B cell (primary cell): ENCODE measurements around the gene SLC2A11. TPM values are rescaled to one million over a fixed set of nuclear protein-coding genes. Genes with fewer than 3 reads are reported as not detected.

Experiments
- ATAC-seq: fragments of 200-7000 bp; cut with Tn5 transposase; one replicate; pipeline ENCODE4 v1.10.0; 2021; ENCODE audit warnings: low read depth, mild to moderate bottlenecking, moderate number of reproducible peaks, moderate library complexity
- CTCF ChIA-PET: fragments of 350-600 bp; sonication (Branson Sonifier 250); formaldehyde crosslinking; loops from one replicate; lab custom pipeline; 2021; ENCODE audit warnings: antibody characterized with exemption, inconsistent platforms; lab: Charles Lee
- POLR2A ChIA-PET: fragments of 350-600 bp; sonication (Branson Sonifier 250); formaldehyde crosslinking; loops from one replicate; lab custom pipeline; 2021; ENCODE audit warnings: antibody characterized with exemption; lab: Charles Lee
- DNase-seq: peaks from one replicate; pipeline ENCODE4 v3.0.0; 2013
- H2AFZ ChIP-seq: 2 replicates; pipeline ENCODE4 v1.6.1; 2012; ENCODE audit warnings: mild to moderate bottlenecking, low read depth, low read length; ENCODE audit not compliant: insufficient read depth, poor library complexity, severe bottlenecking
- H3K27ac ChIP-seq, 2 donors: 1 replicate in 1 of 2; 2 replicates in 1 of 2; pipeline ENCODE4 v1.5.1; 2012 to 2013; ENCODE audit warnings: low read length in 2 of 2, mild to moderate bottlenecking in 2 of 2, moderate library complexity in 1 of 2
- H3K27me3 ChIP-seq, 4 experiments: fragments of 200-600 bp in 1 of 4; sonication (generic) in 1 of 4; replicated peaks in 1 of 4; 1 replicate in 2 of 4; 2 replicates in 2 of 4; pipeline versions ENCODE4 v1.6.1 to v1.7.0; 2013 to 2016; ENCODE audit warnings: low read length in 3 of 4, mild to moderate bottlenecking in 2 of 4, mixed read lengths in 1 of 4, moderate library complexity in 1 of 4; ENCODE audit not compliant: insufficient read depth in 4 of 4, control insufficient read depth in 3 of 4; ENCODE audit errors: control extremely low read depth in 1 of 4
- H3K36me3 ChIP-seq, 2 experiments: replicated peaks in 1 of 2; 1 replicate in 1 of 2; 2 replicates in 1 of 2; pipeline versions ENCODE4 v1.6.1 to v1.7.1; 2013; ENCODE audit warnings: low read length in 1 of 2; ENCODE audit not compliant: insufficient read depth in 2 of 2, control insufficient read depth in 1 of 2; ENCODE audit errors: control extremely low read depth in 1 of 2, extremely low read depth in 1 of 2
- H3K4me1 ChIP-seq, 2 donors: fragments of 200-600 bp in 1 of 2; sonication (generic) in 1 of 2; 1 replicate in 1 of 2; 2 replicates in 1 of 2; pipeline versions ENCODE4 v1.5.1 to v1.6.1; 2013 to 2017; ENCODE audit warnings: low read length in 2 of 2; ENCODE audit not compliant: control insufficient read depth in 2 of 2, insufficient read depth in 2 of 2
- H3K4me2 ChIP-seq: replicated peaks from 2 replicates; pipeline ENCODE3; 2012; ENCODE audit warnings: mild to moderate bottlenecking, low read depth, low read length; ENCODE audit not compliant: poor library complexity, severe bottlenecking
- H3K4me3 ChIP-seq, 5 experiments: fragments of 200-600 bp in 1 of 5; sonication (generic) in 1 of 5; 1 replicate in 3 of 5; 2 replicates in 2 of 5; pipeline versions ENCODE4 v1.5.1 to v1.7.0; 2011 to 2016; ENCODE audit warnings: low read length in 4 of 5, mild to moderate bottlenecking in 4 of 5, low read depth in 2 of 5, control low read depth in 1 of 5, moderate library complexity in 1 of 5; ENCODE audit not compliant: insufficient read depth in 1 of 5; ENCODE audit errors: control extremely low read depth in 1 of 5, extremely low read depth in 1 of 5
- H3K79me2 ChIP-seq: fragments of 200-600 bp; sonication (generic); one replicate; pipeline ENCODE4 v1.6.0; 2016; ENCODE audit warnings: low read length; ENCODE audit not compliant: control insufficient read depth, insufficient read depth
- H3K9ac ChIP-seq: fragments of 200-600 bp; sonication (generic); 2 replicates; pipeline ENCODE4 v1.6.1; 2017; ENCODE audit warnings: mild to moderate bottlenecking, low read length, moderate library complexity
- H3K9me3 ChIP-seq, 3 donors: one replicate each; pipeline versions ENCODE4 v1.6.1 to v1.7.1; 2013; ENCODE audit warnings: low read length in 2 of 3; ENCODE audit not compliant: control insufficient read depth in 2 of 3, insufficient read depth in 1 of 3; ENCODE audit errors: control extremely low read depth in 1 of 3
- H4K20me1 ChIP-seq: 2 replicates; pipeline ENCODE4 v1.6.0; 2012; ENCODE audit warnings: mild to moderate bottlenecking, low read length; ENCODE audit not compliant: insufficient read depth, control insufficient read depth, poor library complexity, severe bottlenecking
- H3K27ac Mint-ChIP-seq: one replicate; pipeline ENCODE4 v1.8.0; 2021; ENCODE audit warnings: mixed read lengths
- H3K27me3 Mint-ChIP-seq: one replicate; pipeline ENCODE4 v1.8.0; 2021; ENCODE audit warnings: mixed read lengths
- H3K4me1 Mint-ChIP-seq: one replicate; pipeline ENCODE4 v1.8.0; 2021; ENCODE audit warnings: mixed read lengths
- H3K4me3 Mint-ChIP-seq: one replicate; pipeline ENCODE4 v1.8.0; 2021; ENCODE audit warnings: mixed read lengths
- H3K9me3 Mint-ChIP-seq: one replicate; pipeline ENCODE4 v1.8.0; 2022; ENCODE audit warnings: mixed read lengths; ENCODE audit not compliant: insufficient read depth
- EZH2 ChIP-seq: IDR thresholded peaks from 2 replicates; pipeline ENCODE4 v1.6.1; 2012; ENCODE audit warnings: borderline replicate concordance, low read depth, mild to moderate bottlenecking, moderate library complexity, low read length; ENCODE audit not compliant: insufficient read depth, poor library complexity, severe bottlenecking
- WGBS: methylation state at CpG from one replicate; pipeline ENCODE4 v1.1.5; 2013; ENCODE audit warnings: missing lambda C conversion rate; ENCODE audit not compliant: insufficient coverage; 5-methylcytosine and 5-hydroxymethylcytosine counted together
- intact Hi-C: fragments of 100-400 bp; cut with micrococcal nuclease; formaldehyde crosslinking; loops from one replicate; pipeline ENCODE4 v1.10.0; 2022
- polyA plus RNA-seq: library from polyadenylated mRNA; depleted of rRNA; stranded (reverse); fragments of >200 nt; gene quantifications from 2 replicates; pipeline ENCODE4 v1.2.3, GENCODE V29; 2012
- total RNA-seq, 2 donors: library from RNA; stranded (reverse); fragments of 120-200 nt in 1 of 2; gene quantifications; 1 replicate in 1 of 2; 2 replicates in 1 of 2; pipeline versions ENCODE4 v1.2.3 to v1.2.4, GENCODE V29; 2013 to 2022
- TF ChIP-seq, protein P1 (sequence below): fragments of 200-600 bp; IDR thresholded peaks from one replicate; pipeline ENCODE4 v1.8.0; 2022; ENCODE audit warnings: antibody characterized with exemption, mild to moderate bottlenecking

The SLC2A11 gene
- total and polyA plus RNA-seq, 2 donors (not counting 1 experiment from before 2014, with no cell fraction given) = 38.6 to 54.3 TPM

DNA sequence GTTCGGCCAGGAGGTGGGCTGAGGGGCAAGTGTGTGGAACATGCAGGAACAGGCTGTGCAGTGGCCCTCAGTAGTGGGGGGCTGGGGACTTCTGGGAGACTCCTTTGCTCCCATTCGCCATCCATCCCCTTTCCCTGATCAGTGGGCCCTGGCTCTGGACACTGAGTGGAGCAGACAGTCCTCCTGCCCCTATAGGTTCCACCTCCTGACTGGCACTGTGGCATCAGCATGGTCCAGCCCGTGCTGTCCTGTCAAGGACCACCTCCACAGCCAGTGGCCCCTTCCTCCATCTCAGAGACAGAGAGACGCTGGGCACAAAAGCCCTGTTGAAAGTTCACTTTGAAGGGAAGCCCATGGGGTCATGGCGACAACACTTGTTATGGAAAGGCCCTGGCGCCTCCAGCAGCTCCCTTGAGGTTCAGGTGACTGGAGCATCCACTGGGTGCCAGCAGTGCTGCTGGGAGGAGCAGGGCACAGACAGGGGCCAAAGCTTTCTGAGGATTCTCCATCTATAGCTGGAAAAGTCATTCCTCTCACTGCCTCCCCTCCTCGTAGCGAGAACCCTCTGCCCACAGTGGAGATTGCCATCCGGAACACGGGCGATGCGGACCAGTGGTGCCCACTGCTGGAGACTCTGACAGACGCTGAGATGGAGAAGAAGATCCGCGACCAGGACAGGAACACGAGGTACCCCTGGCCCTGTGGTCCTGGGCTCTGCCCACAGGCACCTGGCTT is 24.5 kb upstream of the SLC2A11 start:
- H3K27ac ChIP-seq = peak overlapping the region in 1 of 2 donors; percentile 20
- no peaks in the 10 kb centered on the region for H3K27me3 ChIP-seq
- peaks cover 0 to 79% of the 10 kb centered on the region in 2 experiments for H3K36me3 ChIP-seq
- H3K9ac ChIP-seq = no peak overlapping the region
- peaks cover 54% of the 10 kb centered on the region for H4K20me1 ChIP-seq
- H3K9me3 ChIP-seq = no peaks in the 10 kb centered on the region
- intact Hi-C loops = loop anchor here (10.0 kb wide), 1 partner anchor 602 kb away; no protein-coding TSS in a partner anchor
- peaks cover 30 to 46% of the 10 kb centered on the region in 2 donors for H3K4me1 ChIP-seq
- H3K4me2 ChIP-seq = no peak overlapping the region
- no peaks in the 10 kb centered on the region for H3K9me3 Mint-ChIP-seq
- 90% methylated on average over 16 of the region's 16 CpGs for WGBS
- no peak overlapping the region for H2AFZ ChIP-seq
- TF ChIP-seq EZH2 = no peak
- TF ChIP-seq, protein P1, sequence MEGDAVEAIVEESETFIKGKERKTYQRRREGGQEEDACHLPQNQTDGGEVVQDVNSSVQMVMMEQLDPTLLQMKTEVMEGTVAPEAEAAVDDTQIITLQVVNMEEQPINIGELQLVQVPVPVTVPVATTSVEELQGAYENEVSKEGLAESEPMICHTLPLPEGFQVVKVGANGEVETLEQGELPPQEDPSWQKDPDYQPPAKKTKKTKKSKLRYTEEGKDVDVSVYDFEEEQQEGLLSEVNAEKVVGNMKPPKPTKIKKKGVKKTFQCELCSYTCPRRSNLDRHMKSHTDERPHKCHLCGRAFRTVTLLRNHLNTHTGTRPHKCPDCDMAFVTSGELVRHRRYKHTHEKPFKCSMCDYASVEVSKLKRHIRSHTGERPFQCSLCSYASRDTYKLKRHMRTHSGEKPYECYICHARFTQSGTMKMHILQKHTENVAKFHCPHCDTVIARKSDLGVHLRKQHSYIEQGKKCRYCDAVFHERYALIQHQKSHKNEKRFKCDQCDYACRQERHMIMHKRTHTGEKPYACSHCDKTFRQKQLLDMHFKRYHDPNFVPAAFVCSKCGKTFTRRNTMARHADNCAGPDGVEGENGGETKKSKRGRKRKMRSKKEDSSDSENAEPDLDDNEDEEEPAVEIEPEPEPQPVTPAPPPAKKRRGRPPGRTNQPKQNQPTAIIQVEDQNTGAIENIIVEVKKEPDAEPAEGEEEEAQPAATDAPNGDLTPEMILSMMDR = no peak
- DNase-seq (peak; percentile 10), ATAC-seq (no peak)
- peaks cover 58% of the 10 kb centered on the region for H3K4me1 Mint-ChIP-seq
- H3K27ac Mint-ChIP-seq = no peak overlapping the region
- no peaks in the 10 kb centered on the region for H3K27me3 Mint-ChIP-seq
- POLR2A ChIA-PET = no interaction called here
- CTCF ChIA-PET = no interaction called here
- no peak overlapping the region for H3K4me3 ChIP-seq
- H3K4me3 Mint-ChIP-seq = no peak overlapping the region
- peaks cover 52% of the 10 kb centered on the region for H3K79me2 ChIP-seq

DNA sequence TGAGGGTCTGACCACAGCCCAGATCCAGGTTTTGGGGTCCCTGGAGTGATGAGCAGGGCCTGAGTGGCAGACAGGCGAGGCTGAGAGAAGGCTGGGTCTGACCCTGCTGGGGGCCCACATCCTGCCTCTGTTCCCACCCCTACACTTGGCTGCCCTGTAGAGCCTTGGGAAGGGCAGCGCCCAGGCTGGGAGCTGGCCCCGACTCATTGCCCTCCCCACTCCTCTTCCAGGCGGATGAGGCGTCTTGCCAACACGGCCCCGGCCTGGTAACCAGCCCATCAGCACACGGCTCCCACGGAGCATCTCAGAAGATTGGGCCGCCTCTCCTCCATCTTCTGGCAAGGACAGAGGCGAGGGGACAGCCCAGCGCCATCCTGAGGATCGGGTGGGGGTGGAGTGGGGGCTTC is 23.8 kb upstream of the SLC2A11 start:
- Histone ChIP-seq H3K4me2 (no peak overlapping the region), H3K4me3 (no peak overlapping the region), H2AFZ (no peak overlapping the region), H3K9ac (no peak overlapping the region), H4K20me1 (peaks cover 48% of the 10 kb centered on the region), H3K4me1 (peaks cover 31 to 47% of the 10 kb centered on the region in 2 donors), H3K9me3 (no peaks in the 10 kb centered on the region), H3K79me2 (peaks cover 45% of the 10 kb centered on the region), H3K27me3 (no peaks in the 10 kb centered on the region), H3K27ac (no peak overlapping the region), H3K36me3 (peaks cover 0 to 74% of the 10 kb centered on the region in 2 experiments)
- ChIA-PET POLR2A (interaction anchor here (1.3 kb wide), 1 partner anchor 15 kb away, joined by 4 read pairs; no protein-coding TSS in a partner anchor), CTCF (interaction anchor here (0.5 kb wide), 1 partner anchor 24 kb away, joined by 3 read pairs; no protein-coding TSS in a partner anchor)
- no peak for ATAC-seq
- peak; percentile 8 for DNase-seq
- TF ChIP-seq, protein P1 = no peak
- no peak for TF ChIP-seq EZH2
- H3K27me3 Mint-ChIP-seq = no peaks in the 10 kb centered on the region
- peaks cover 58% of the 10 kb centered on the region for H3K4me1 Mint-ChIP-seq
- whole genome bisulfite sequencing = 96% methylated on average over 6 of the region's 13 CpGs
- no peaks in the 10 kb centered on the region for H3K9me3 Mint-ChIP-seq
- no peak overlapping the region for H3K4me3 Mint-ChIP-seq
- H3K27ac Mint-ChIP-seq = no peak overlapping the region
- intact Hi-C loops = loop anchor here (10.0 kb wide), 1 partner anchor 601 kb away; no protein-coding TSS in a partner anchor
